ENCODE measurements around the gene UNC5A. TPM values are rescaled to one million over a fixed set of nuclear protein-coding genes. Genes with fewer than 3 reads are reported as not detected.

UNC5A gene
- polyA plus RNA-seq, 1 of the 3 experiments (the other 2 are of a cell fraction): 0.46 TPM

DNA sequence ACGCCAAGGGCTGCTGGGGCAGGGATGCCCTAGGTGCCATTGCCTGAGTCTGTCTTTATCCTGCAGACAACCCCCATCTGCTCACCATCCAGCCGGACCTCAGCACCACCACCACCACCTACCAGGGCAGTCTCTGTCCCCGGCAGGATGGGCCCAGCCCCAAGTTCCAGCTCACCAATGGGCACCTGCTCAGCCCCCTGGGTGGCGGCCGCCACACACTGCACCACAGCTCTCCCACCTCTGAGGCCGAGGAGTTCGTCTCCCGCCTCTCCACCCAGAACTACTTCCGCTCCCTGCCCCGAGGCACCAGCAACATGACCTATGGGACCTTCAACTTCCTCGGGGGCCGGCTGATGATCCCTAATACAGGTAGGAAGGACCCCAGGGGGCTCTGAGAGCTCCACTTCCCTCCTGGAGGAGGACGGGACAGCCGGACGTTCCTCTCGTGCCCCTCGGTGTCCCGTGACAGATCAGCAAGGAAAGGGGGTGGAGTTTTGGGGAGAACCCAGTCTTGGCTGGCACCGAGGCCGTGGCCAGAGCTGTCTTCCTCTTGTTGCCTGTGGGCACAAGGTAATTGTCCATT is 63.9 kb downstream of the UNC5A start:
- H3K27ac ChIP-seq (ENCODE audit: low read depth in 2 of 2, low read length in 1 of 2): no peak overlapping the region
- H3K79me2 ChIP-seq (ENCODE audit: insufficient read depth): no peaks in the 10 kb centered on the region
- H4K20me1 ChIP-seq (ENCODE audit: insufficient read depth): no peaks in the 10 kb centered on the region
- 66% methylated on average over 8 of the region's 20 CpGs for WGBS (ENCODE audit: low lambda C conversion rate)
- no peak overlapping the region for H2AFZ ChIP-seq (ENCODE audit: low read depth)
- ChIA-PET CTCF (interaction anchor here (0.7 to 1.5 kb wide), 7 partner anchors 9 to 214 kb away, joined by 3 to 4 read pairs (median 3); no protein-coding TSS in a partner anchor), POLR2A (interaction anchor here (1.1 kb wide), 1 partner anchor 10 kb away, joined by 3 read pairs; no protein-coding TSS in a partner anchor)
- H3K27me3 ChIP-seq (ENCODE audit: insufficient read depth): no peaks in the 10 kb centered on the region
- H3K9me2 ChIP-seq: no peaks in the 10 kb centered on the region
- H3K9me3 ChIP-seq: no peaks in the 10 kb centered on the region
- DNase-seq: no peak
- no peak overlapping the region for H3K9ac ChIP-seq
- H3K4me3 ChIP-seq (ENCODE audit: low read depth in 2 of 2, low read length in 1 of 2): no peak overlapping the region
- no peaks in the 10 kb centered on the region for H3K36me3 ChIP-seq (replicated peaks in 1 of 2; ENCODE audit: control insufficient read depth in 1 of 2, insufficient read depth in 2 of 2, low read length in 1 of 2)
- H3K4me1 ChIP-seq (ENCODE audit: control insufficient read depth in 1 of 2, insufficient read depth in 2 of 2, low read depth in 1 of 2, low read length in 1 of 2): peaks cover 0 to 24% of the 10 kb centered on the region in 2 experiments; a peak in 1 of 4 replicates
- H3F3A ChIP-seq (replicated peaks; ENCODE audit: insufficient read depth): no peaks in the 10 kb centered on the region
- no peak for TF ChIP-seq RAD21 (IDR thresholded peaks at IDR 0.05; ENCODE audit: low read length)
- TF ChIP-seq RXRA (IDR thresholded peaks at IDR 0.05; ENCODE audit: borderline replicate concordance, low read depth): no peak
- TF ChIP-seq MEF2A (IDR thresholded peaks at IDR 0.05; ENCODE audit: borderline replicate concordance, low read depth): no peak
- TF ChIP-seq NRF1 (IDR thresholded peaks at IDR 0.05; ENCODE audit: low read depth, low read length): no peak
- no peak for TF ChIP-seq JUND (IDR thresholded peaks at IDR 0.05)
- TF ChIP-seq ELF1 (IDR thresholded peaks at IDR 0.05): no peak
- TF ChIP-seq GABPA (IDR thresholded peaks at IDR 0.05; ENCODE audit: low read depth): no peak
- TF ChIP-seq EP300 (IDR thresholded peaks at IDR 0.05; ENCODE audit: borderline replicate concordance in 1 of 2, low read depth in 1 of 2, low read length in 1 of 2): no peak
- no peak for TF ChIP-seq MXI1 (IDR thresholded peaks at IDR 0.05; ENCODE audit: low read depth, low read length)
- no peak for TF ChIP-seq FOXM1 (IDR thresholded peaks at IDR 0.05; ENCODE audit: low read depth)
- no peak for TF ChIP-seq SMC3 (IDR thresholded peaks at IDR 0.05; ENCODE audit: low read depth, low read length)
- TF ChIP-seq RCOR1 (IDR thresholded peaks at IDR 0.05; ENCODE audit: low read length): no peak
- TF ChIP-seq REST (IDR thresholded peaks at IDR 0.05; ENCODE audit: low read depth, low read length): no peak
- TF ChIP-seq YY1 (IDR thresholded peaks at IDR 0.05; ENCODE audit: low read depth): no peak
- no peak for TF ChIP-seq TEAD4 (IDR thresholded peaks at IDR 0.05; ENCODE audit: borderline replicate concordance, insufficient read depth)
- no peak for TF ChIP-seq MAX (IDR thresholded peaks at IDR 0.05; ENCODE audit: low read depth)
- no peak for TF ChIP-seq CHD2 (IDR thresholded peaks at IDR 0.05; ENCODE audit: low read length, partially characterized antibody)
- H3K4me2 ChIP-seq: no peak overlapping the region
